Neural progenitor cell (in vitro differentiated cells): Measurements from ENCODE around the gene ESPNL. TPM values are rescaled to one million over a fixed set of nuclear protein-coding genes. Genes with fewer than 3 reads are reported as not detected.

Experiments used
- DNase-seq: peaks from one replicate; pipeline ENCODE4 v3.0.0-alpha.2; 2016; ENCODE audit warnings: low spot score
- H2AFZ ChIP-seq: fragments of 200-600 bp; sonication (generic); replicated peaks from 2 replicates; pipeline ENCODE4 v1.6.1; 2016; ENCODE audit warnings: antibody characterized with exemption
- H3F3A ChIP-seq: fragments of 200-600 bp; sonication (generic); 2 replicates; pipeline ENCODE4 v1.6.1; 2016; ENCODE audit warnings: antibody characterized with exemption, low read depth
- H3K27ac ChIP-seq: fragments of 200-600 bp; sonication (generic); 2 replicates; pipeline ENCODE4 v1.5.1; 2016; ENCODE audit warnings: mild to moderate bottlenecking
- H3K27me3 ChIP-seq: fragments of 200-600 bp; sonication (generic); 2 replicates; pipeline ENCODE4 v1.6.1; 2016; ENCODE audit warnings: mild to moderate bottlenecking, moderate library complexity
- H3K36me3 ChIP-seq: fragments of 200-600 bp; sonication (generic); 2 replicates; pipeline ENCODE4 v1.5.1; 2016
- H3K4me1 ChIP-seq: fragments of 200-600 bp; sonication (generic); 2 replicates; pipeline ENCODE4 v1.6.1; 2016; ENCODE audit warnings: mixed run types
- H3K4me2 ChIP-seq: fragments of 200-600 bp; sonication (generic); 2 replicates; pipeline ENCODE4 v1.6.1; 2016
- H3K4me3 ChIP-seq: fragments of 200-600 bp; sonication (generic); 2 replicates; pipeline ENCODE4 v1.5.1; 2016
- H3K79me2 ChIP-seq: fragments of 200-600 bp; sonication (generic); 2 replicates; pipeline ENCODE4 v1.6.1; 2016; ENCODE audit warnings: low read depth
- H3K9ac ChIP-seq: fragments of 200-600 bp; sonication (generic); 2 replicates; pipeline ENCODE4 v1.6.1; 2016
- H3K9me3 ChIP-seq: fragments of 200-600 bp; sonication (generic); 2 replicates; pipeline ENCODE4 v1.5.1; 2016; ENCODE audit warnings: low read depth
- H4K20me1 ChIP-seq: fragments of 200-600 bp; sonication (generic); 2 replicates; pipeline ENCODE4 v1.6.1; 2016; ENCODE audit warnings: low read depth
- H3K27ac Mint-ChIP-seq: 3 replicates; pipeline ENCODE4 v1.8.0; 2021; ENCODE audit warnings: mixed read lengths
- H3K27me3 Mint-ChIP-seq: 2 replicates; pipeline ENCODE4 v1.8.0; 2022; ENCODE audit warnings: low read depth, mild to moderate bottlenecking, inconsistent platforms, moderate library complexity, mixed read lengths; ENCODE audit not compliant: insufficient read depth
- H3K36me3 Mint-ChIP-seq: 3 replicates; pipeline ENCODE4 v1.8.0; 2021; ENCODE audit warnings: mixed read lengths
- H3K4me1 Mint-ChIP-seq: 3 replicates; pipeline ENCODE4 v1.8.0; 2021; ENCODE audit warnings: mixed read lengths
- H3K4me3 Mint-ChIP-seq: 3 replicates; pipeline ENCODE4 v1.8.0; 2021; ENCODE audit warnings: mild to moderate bottlenecking, moderate library complexity, mixed read lengths
- H3K9me3 Mint-ChIP-seq: 3 replicates; pipeline ENCODE4 v1.8.0; 2020; ENCODE audit warnings: mixed read lengths
- CTCF ChIP-seq: fragments of 200-600 bp; sonication (generic); IDR thresholded peaks from 2 replicates; pipeline ENCODE4 v1.5.1; 2017; ENCODE audit warnings: antibody characterized with exemption, mild to moderate bottlenecking
- EZH2 ChIP-seq: fragments of 200-600 bp; sonication (generic); IDR thresholded peaks from 2 replicates; pipeline ENCODE4 v1.6.1; 2017; ENCODE audit warnings: antibody characterized with exemption, mild to moderate bottlenecking, moderate library complexity
- EZH2phosphoT487 ChIP-seq: fragments of 200-600 bp; sonication (generic); IDR thresholded peaks from 2 replicates; pipeline ENCODE4 v1.6.1; 2017; ENCODE audit warnings: antibody characterized with exemption
- total RNA-seq: library from RNA; depleted of rRNA; stranded (reverse); fragments of >200 nt; gene quantifications from 2 replicates; pipeline ENCODE4 v1.2.3, GENCODE V29; 2015; ENCODE audit warnings: low replicate concordance

The ESPNL gene
- total RNA-seq, 1 donor from 2014 or later = 0.58 TPM

GRCh38 chr2:238165288-238165921 lies 65.3 kb downstream of the ESPNL start:
- H3K4me1 ChIP-seq = no peaks in the 10 kb centered on the region
- TF ChIP-seq EZH2phosphoT487 (no peak), EZH2 (no peak), CTCF (no peak)
- H3K27me3 ChIP-seq = peaks cover 58% of the 10 kb centered on the region
- Mint-ChIP-seq H3K9me3 (peaks cover 3% of the 10 kb centered on the region), H3K27me3 (peaks cover 25% of the 10 kb centered on the region), H3K36me3 (peaks cover 10% of the 10 kb centered on the region), H3K4me3 (peak overlapping the region; percentile 71), H3K27ac (peak overlapping the region; percentile 46), H3K4me1 (peaks cover 3% of the 10 kb centered on the region)
- H2AFZ ChIP-seq = no peak overlapping the region
- H4K20me1 ChIP-seq = peaks cover 22% of the 10 kb centered on the region
- H3K9ac ChIP-seq = no peak overlapping the region
- DNase-seq = no peak
- H3K36me3 ChIP-seq = no peaks in the 10 kb centered on the region
- H3K79me2 ChIP-seq = no peaks in the 10 kb centered on the region
- H3F3A ChIP-seq = no peaks in the 10 kb centered on the region
- H3K9me3 ChIP-seq = no peaks in the 10 kb centered on the region
- H3K4me2 ChIP-seq = no peak overlapping the region
- H3K4me3 ChIP-seq = no peak overlapping the region
- no peak overlapping the region for H3K27ac ChIP-seq

GRCh38 chr2:238166391-238167343 lies 66.5 kb downstream of the ESPNL start:
- Histone ChIP-seq H3K4me1 (no peaks in the 10 kb centered on the region), H4K20me1 (peaks cover 15% of the 10 kb centered on the region), H3K79me2 (no peaks in the 10 kb centered on the region), H3K4me3 (no peak overlapping the region), H3F3A (no peaks in the 10 kb centered on the region), H2AFZ (no peak overlapping the region), H3K27me3 (peaks cover 45% of the 10 kb centered on the region), H3K9ac (no peak overlapping the region), H3K27ac (no peak overlapping the region), H3K4me2 (no peak overlapping the region), H3K9me3 (no peaks in the 10 kb centered on the region), H3K36me3 (no peaks in the 10 kb centered on the region)
- peaks cover 3% of the 10 kb centered on the region for H3K4me1 Mint-ChIP-seq
- peaks cover 12% of the 10 kb centered on the region for H3K36me3 Mint-ChIP-seq
- H3K4me3 Mint-ChIP-seq = no peak overlapping the region
- H3K27ac Mint-ChIP-seq = no peak overlapping the region
- peaks cover 19% of the 10 kb centered on the region for H3K27me3 Mint-ChIP-seq
- TF ChIP-seq EZH2 = no peak
- TF ChIP-seq CTCF = no peak
- TF ChIP-seq EZH2phosphoT487 = no peak
- peaks cover 3% of the 10 kb centered on the region for H3K9me3 Mint-ChIP-seq
- no peak for DNase-seq

GRCh38 chr2:238167344-238167715 lies 67.2 kb downstream of the ESPNL start:
- H3K4me2 ChIP-seq = no peak overlapping the region
- Mint-ChIP-seq H3K9me3 (peaks cover 3% of the 10 kb centered on the region), H3K36me3 (peaks cover 13% of the 10 kb centered on the region), H3K27me3 (peaks cover 18% of the 10 kb centered on the region), H3K27ac (no peak overlapping the region), H3K4me3 (no peak overlapping the region), H3K4me1 (peaks cover 3% of the 10 kb centered on the region)
- no peaks in the 10 kb centered on the region for H3K79me2 ChIP-seq
- peaks cover 15% of the 10 kb centered on the region for H4K20me1 ChIP-seq
- H3K9ac ChIP-seq = no peak overlapping the region
- H3F3A ChIP-seq = no peaks in the 10 kb centered on the region
- H3K4me3 ChIP-seq = no peak overlapping the region
- H3K27ac ChIP-seq = no peak overlapping the region
- H3K4me1 ChIP-seq = no peaks in the 10 kb centered on the region
- H3K9me3 ChIP-seq = no peaks in the 10 kb centered on the region
- TF ChIP-seq CTCF (no peak), EZH2 (no peak), EZH2phosphoT487 (no peak)
- peaks cover 39% of the 10 kb centered on the region for H3K27me3 ChIP-seq
- H2AFZ ChIP-seq = no peak overlapping the region
- no peak for DNase-seq
- no peaks in the 10 kb centered on the region for H3K36me3 ChIP-seq
